Calu3 (cell line): ENCODE data around the gene TUBGCP2. TPM values are rescaled to one million over a fixed set of nuclear protein-coding genes. Genes with fewer than 3 reads are reported as not detected.

Source experiments
- BruUV-seq: library from RNA; stranded (reverse); fragments of 400-500 nt; replicated peaks from 2 replicates; lab custom pipeline; 2021; lab: Mats Ljungman, UMichigan
- CTCF ChIA-PET: fragments of 300-600 bp; sonication (Branson Sonifier 250); formaldehyde crosslinking; loops from one replicate; lab custom pipeline; 2022; ENCODE audit warnings: antibody characterized with exemption; lab: Charles Lee
- DNase-seq: peaks from one replicate; pipeline ENCODE4 v3.0.0; 2022
- H3K27ac Mint-ChIP-seq: one replicate; pipeline ENCODE4 v1.8.0; 2022; ENCODE audit warnings: mixed read lengths; ENCODE audit not compliant: unreplicated experiment
- H3K27me3 Mint-ChIP-seq: one replicate; pipeline ENCODE4 v1.8.0; 2022; ENCODE audit warnings: mixed read lengths; ENCODE audit not compliant: unreplicated experiment
- H3K36me3 Mint-ChIP-seq: one replicate; pipeline ENCODE4 v1.8.0; 2022; ENCODE audit warnings: mild to moderate bottlenecking, moderate library complexity, mixed read lengths; ENCODE audit not compliant: insufficient read depth, unreplicated experiment
- H3K4me1 Mint-ChIP-seq: one replicate; pipeline ENCODE4 v1.8.0; 2022; ENCODE audit warnings: mild to moderate bottlenecking, low read depth, mixed read lengths; ENCODE audit not compliant: unreplicated experiment
- H3K4me3 Mint-ChIP-seq: one replicate; pipeline ENCODE4 v1.8.0; 2022; ENCODE audit warnings: mild to moderate bottlenecking, low read depth, moderate library complexity, mixed read lengths; ENCODE audit not compliant: unreplicated experiment
- H3K9me3 Mint-ChIP-seq: one replicate; pipeline ENCODE4 v1.8.0; 2022; ENCODE audit warnings: low read depth, mixed read lengths; ENCODE audit not compliant: unreplicated experiment
- intact Hi-C: fragments of 100-400 bp; cut with micrococcal nuclease; formaldehyde crosslinking; loops from one replicate; pipeline ENCODE4 v1.10.0; 2022; ENCODE audit not compliant: unreplicated experiment
- total RNA-seq: library from RNA; stranded (reverse); gene quantifications from 2 replicates; pipeline ENCODE4 v1.2.3, GENCODE V29; 2022
- TF ChIP-seq, protein P1 (sequence below): fragments of 200-600 bp; IDR thresholded peaks from one replicate; pipeline ENCODE4 v1.8.0; 2022; ENCODE audit warnings: antibody characterized with exemption; ENCODE audit not compliant: unreplicated experiment

The TUBGCP2 gene
- total RNA-seq, 1 experiment from 2014 or later, result 47.2 TPM

DNA sequence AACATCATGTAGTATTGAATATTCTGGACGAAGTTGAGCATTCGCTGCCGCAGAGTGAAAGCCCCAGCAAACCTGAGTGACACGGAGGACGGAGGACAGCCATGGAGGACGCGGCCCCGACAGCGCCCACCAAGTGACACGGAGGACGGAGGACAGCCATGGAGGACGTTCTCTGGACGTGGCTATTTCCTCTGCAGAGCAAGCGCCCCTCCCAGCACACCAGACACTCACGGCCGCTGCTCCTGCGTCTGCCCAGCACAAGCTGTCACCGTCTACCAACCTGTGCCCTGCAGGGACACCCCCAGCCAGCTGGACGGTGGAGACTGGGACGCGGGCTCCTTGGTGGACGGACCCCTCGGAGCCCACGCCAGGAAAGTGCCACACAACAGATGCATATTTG, 24.7 kb downstream of the TUBGCP2 start:
- H3K27ac Mint-ChIP-seq, result no peak overlapping the region
- CTCF ChIA-PET, result no interaction called here
- BruUV-seq, result no TSS peak
- TF ChIP-seq, protein P1, sequence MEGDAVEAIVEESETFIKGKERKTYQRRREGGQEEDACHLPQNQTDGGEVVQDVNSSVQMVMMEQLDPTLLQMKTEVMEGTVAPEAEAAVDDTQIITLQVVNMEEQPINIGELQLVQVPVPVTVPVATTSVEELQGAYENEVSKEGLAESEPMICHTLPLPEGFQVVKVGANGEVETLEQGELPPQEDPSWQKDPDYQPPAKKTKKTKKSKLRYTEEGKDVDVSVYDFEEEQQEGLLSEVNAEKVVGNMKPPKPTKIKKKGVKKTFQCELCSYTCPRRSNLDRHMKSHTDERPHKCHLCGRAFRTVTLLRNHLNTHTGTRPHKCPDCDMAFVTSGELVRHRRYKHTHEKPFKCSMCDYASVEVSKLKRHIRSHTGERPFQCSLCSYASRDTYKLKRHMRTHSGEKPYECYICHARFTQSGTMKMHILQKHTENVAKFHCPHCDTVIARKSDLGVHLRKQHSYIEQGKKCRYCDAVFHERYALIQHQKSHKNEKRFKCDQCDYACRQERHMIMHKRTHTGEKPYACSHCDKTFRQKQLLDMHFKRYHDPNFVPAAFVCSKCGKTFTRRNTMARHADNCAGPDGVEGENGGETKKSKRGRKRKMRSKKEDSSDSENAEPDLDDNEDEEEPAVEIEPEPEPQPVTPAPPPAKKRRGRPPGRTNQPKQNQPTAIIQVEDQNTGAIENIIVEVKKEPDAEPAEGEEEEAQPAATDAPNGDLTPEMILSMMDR, result no peak
- DNase-seq, result no peak
- H3K27me3 Mint-ChIP-seq, result no peaks in the 10 kb centered on the region
- H3K36me3 Mint-ChIP-seq, result peaks cover 37% of the 10 kb centered on the region
- no peaks in the 10 kb centered on the region for H3K9me3 Mint-ChIP-seq
- no peaks in the 10 kb centered on the region for H3K4me1 Mint-ChIP-seq
- intact Hi-C loops, result no loop called here
- H3K4me3 Mint-ChIP-seq, result no peak overlapping the region

DNA sequence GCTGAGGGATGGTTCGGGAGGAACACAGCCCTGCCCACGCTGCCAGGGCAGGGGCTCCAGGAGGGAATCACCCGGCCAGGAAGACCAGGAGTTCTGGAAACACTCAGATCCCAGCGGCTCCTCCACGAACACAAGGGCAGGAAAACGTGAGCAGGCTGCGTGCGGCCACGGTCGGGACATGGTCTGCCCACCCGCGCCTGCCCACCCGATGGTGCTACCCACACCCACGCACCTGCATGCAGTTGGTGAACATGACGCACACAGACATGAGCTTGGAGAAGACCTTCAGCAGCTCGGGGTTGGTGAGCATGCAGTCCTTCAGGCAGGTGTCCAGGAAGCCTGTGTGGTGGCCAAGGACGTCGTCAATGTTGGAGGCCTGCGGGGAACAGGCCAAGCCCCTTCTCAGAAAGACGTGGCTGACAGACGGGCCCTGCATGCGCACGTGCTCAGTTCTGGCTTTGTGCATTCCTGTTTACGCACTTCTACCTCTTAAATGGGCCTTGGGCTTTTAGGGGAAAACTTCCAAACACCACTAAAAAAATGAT, 25.8 kb downstream of the TUBGCP2 start:
- intact Hi-C loops, result no loop called here
- Mint-ChIP-seq H3K27me3 (no peaks in the 10 kb centered on the region), H3K36me3 (peaks cover 37% of the 10 kb centered on the region), H3K4me1 (peaks cover 10% of the 10 kb centered on the region), H3K9me3 (no peaks in the 10 kb centered on the region), H3K27ac (no peak overlapping the region), H3K4me3 (no peak overlapping the region)
- DNase-seq, result no peak
- BruUV-seq, result no TSS peak
- TF ChIP-seq, protein P1, result no peak
- CTCF ChIA-PET, result no interaction called here

DNA sequence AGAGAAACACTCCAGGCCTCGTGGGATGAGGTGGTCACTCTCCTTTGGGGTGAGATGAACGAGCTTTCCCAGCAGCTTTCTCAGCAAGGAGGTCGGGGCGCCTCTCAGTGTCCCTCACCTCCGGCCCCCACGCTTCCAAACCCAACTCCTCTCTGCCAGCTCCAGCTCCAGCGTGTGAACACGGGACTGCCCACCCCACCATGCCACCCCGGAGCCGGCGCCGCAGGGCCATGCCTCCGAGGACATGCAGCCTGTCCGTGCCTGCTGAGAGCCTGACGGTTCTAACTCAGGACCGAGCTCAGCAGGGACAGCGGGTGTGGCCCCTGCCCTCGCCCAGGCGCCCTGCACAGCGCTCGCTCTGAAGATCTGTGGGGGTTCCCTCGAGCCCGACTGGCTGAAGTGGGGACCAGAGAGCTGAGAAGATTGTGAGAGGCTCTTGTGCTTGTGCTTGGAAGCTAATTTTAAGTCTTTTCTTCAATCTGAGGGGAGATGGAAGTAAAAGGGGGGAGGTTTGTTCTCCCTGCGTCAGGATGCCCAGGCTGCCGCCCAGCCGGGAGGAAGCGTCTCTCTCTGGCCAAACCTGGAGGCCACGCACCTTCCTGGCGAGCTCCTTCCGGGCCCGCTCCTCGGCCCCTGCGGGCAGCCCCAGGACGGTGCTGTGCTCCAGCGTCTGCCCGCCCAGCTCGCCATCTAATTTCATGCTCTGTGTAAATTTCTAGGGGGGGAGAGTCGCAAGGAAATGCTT, 26.9 kb downstream of the TUBGCP2 start:
- CTCF ChIA-PET, result no interaction called here
- Mint-ChIP-seq H3K4me1 (peaks cover 10% of the 10 kb centered on the region), H3K4me3 (no peak overlapping the region), H3K36me3 (peaks cover 32% of the 10 kb centered on the region), H3K27me3 (no peaks in the 10 kb centered on the region), H3K9me3 (no peaks in the 10 kb centered on the region), H3K27ac (no peak overlapping the region)
- intact Hi-C loops, result no loop called here
- no peak for DNase-seq
- TF ChIP-seq, protein P1, result no peak
- BruUV-seq, result no TSS peak

DNA sequence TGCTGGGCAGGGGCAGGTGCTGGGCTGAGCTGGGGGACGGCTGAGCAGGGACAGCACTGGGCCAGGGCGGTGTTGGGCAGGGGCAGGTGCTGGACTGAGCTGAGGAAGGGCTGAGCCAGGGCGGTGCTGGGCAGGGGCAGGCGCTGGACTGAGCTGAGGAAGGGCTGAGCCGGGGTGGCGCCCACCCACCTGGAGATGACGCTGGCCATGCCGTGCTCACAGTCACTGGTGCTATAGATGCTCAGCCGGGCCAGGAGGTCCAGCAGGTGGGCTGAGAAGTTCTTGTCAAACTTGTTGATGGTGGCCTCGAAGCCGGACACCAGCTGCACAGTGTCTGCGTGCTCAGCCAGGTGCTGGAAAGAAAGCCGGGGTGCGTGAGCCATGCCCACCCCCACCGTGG, 27.6 kb downstream of the TUBGCP2 start:
- no peak overlapping the region for H3K4me3 Mint-ChIP-seq
- no TSS peak for BruUV-seq
- H3K4me1 Mint-ChIP-seq, result peaks cover 10% of the 10 kb centered on the region
- DNase-seq, result no peak
- no peak overlapping the region for H3K27ac Mint-ChIP-seq
- intact Hi-C loops, result no loop called here
- no peaks in the 10 kb centered on the region for H3K27me3 Mint-ChIP-seq
- TF ChIP-seq, protein P1, result no peak
- no peaks in the 10 kb centered on the region for H3K9me3 Mint-ChIP-seq
- CTCF ChIA-PET, result no interaction called here
- H3K36me3 Mint-ChIP-seq, result peaks cover 29% of the 10 kb centered on the region
